Retinal pigment epithelial cell (primary cell): Measurements from ENCODE around the gene MTOR.

ENCODE experiments used
- DNase-seq: peaks from one replicate; pipeline ENCODE4 v3.0.0-alpha.2; 2010; ENCODE audit warnings: low read depth
- H3K4me3 ChIP-seq: 2 replicates; pipeline ENCODE4 v1.5.1; 2011; ENCODE audit warnings: mild to moderate bottlenecking, low read length, control low read depth, moderate library complexity
- CTCF ChIP-seq: conservative IDR thresholded peaks from 2 replicates; pipeline ENCODE4 v1.5.1; 2011; ENCODE audit warnings: low read depth, low read length, control low read depth, inconsistent platforms

MTOR gene

GRCh38 chr1:11147197-11147770 is 115.1 kb downstream of the MTOR start:
- DNase-seq = no peak

DNA sequence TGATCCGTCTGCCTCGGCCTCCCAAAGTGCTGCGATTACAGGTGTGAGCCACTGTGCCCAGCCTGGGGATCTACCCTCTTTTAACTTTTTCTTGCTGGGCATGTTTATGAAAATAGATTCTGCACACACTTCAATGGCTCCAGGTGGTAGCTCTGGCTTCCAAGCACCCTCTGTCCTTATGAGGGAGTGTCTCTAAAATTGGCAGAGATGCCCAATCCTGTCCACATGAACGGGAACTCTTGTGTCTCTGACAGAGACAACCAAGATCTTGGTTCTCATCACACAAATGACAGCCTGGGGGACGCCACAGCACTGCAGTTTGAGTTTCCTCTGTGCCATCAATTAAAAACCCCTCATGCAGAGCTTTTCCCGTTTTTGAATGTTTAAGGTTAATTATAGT is 116.6 kb downstream of the MTOR start:
- H3K4me3 ChIP-seq = no peak overlapping the region
- no peak for DNase-seq
- TF ChIP-seq CTCF = no peak

More at GRCh38 chr1:11147197-11147770, 115.1 kb downstream of the MTOR start:
- no peak for TF ChIP-seq CTCF
- H3K4me3 ChIP-seq = no peak overlapping the region

GRCh38 chr1:11144570-11145256 is 117.6 kb downstream of the MTOR start:
- DNase-seq = no peak
- H3K4me3 ChIP-seq = no peak overlapping the region
- no peak for TF ChIP-seq CTCF

DNA sequence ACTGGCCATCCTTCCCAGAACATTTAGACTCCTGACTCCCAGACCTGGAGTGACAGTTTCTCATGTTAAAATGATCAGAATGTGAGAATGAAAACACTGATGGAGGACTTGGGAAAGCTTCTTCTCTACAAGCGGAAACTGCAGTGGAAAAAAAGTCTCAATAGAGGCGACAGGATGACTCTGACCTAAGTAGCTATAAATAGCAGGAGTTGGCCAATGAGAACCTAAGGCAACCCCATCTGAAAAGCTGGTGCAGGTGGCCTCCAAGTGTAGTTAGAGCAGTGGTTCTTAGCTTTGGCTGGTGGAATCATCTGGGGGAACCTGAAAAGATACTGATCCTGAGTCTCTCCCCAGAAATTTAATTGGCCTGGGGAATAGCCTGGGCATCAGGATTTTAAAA is 118.4 kb downstream of the MTOR start:
- no peak for DNase-seq
- TF ChIP-seq CTCF = no peak
- no peak overlapping the region for H3K4me3 ChIP-seq

DNA sequence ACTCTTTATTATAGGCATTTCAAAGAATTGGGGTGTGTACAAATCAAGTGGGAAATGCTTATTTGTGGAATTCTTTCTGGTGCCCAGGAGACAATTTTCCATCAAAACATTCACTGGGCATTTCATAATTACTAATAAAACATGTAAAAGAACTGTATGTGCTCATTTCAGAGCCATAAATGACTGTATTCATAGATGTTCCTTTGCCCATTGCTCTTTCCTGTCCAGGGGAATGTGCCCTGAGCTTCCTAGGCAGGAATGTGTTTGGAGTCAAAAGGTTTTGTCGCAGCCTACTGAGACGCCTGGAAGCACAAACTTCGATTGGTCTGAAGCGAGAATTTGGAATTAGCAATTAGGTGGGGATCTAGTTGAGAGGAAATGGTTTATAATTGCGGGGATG is 119.0 kb downstream of the MTOR start:
- no peak for DNase-seq
- TF ChIP-seq CTCF = no peak
- H3K4me3 ChIP-seq = no peak overlapping the region

DNA sequence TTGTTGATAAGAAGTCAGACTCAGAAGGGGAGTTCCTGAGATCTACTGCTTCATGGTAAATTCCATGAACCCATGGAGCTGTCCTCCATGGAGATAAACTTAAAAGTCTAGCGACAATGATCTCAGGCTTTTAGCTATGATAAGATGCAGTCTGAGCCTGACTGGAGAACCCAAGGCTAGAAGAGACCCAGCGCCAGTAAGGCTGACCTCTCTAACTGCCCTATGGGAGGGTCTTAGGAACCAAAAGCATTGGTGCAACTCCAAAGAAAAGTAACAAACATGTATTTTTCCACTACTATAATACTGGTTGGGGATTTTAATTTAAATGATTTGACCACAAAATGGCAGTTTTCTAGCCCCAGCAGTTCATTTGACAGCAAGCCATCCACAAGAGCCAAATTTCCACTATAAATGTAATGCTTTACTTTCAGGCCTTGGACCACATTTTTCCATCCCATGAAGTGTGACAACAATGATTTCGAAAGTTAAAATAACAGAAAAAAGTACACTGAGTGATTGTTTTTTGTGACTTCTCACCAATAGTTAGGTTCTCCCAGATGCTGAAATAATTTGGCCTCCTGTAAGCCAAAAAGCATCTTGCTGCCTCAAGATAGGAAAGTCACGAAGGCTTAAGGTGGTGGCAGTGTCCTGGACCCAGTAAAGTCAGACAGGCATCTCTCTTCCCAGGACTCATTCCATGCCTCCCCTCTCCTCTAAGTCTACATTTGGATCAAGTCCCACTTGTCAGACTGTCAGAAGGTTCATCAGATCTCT is 119.5 kb downstream of the MTOR start:
- no peak for TF ChIP-seq CTCF
- no peak for DNase-seq
- no peak overlapping the region for H3K4me3 ChIP-seq
